Dermis microvascular lymphatic vessel endothelial cell (primary cell): ENCODE data around the gene CAPG. TPM values are rescaled to one million over a fixed set of nuclear protein-coding genes. Genes with fewer than 3 reads are reported as not detected.
"Not testable (repeated sequence)": the region's sequence is repeated elsewhere in the genome, so short reads cannot be mapped to it uniquely, and the experiment has no call there.

Source experiments
- DNase-seq, 2 donors: peaks; one replicate each; pipeline versions ENCODE4 v3.0.0 to v3.0.0-alpha.2; 2010; ENCODE audit warnings: low read depth in 2 of 2
- total RNA-seq: library from RNA; depleted of rRNA; stranded (reverse); fragments of >200 nt; gene quantifications from 2 replicates; pipeline ENCODE4 v1.2.1, GENCODE V29; 2014

The CAPG gene
- total RNA-seq, 1 donor from 2014 or later = 62.4 TPM

GRCh38 chr2:85396531-85397470, 13.4 kb downstream of the CAPG start:
- DNase-seq = no peak

- DNase-seq = no peak
Measured at GRCh38 chr2:85395912-85396475, 14.2 kb downstream of the CAPG start.

DNA sequence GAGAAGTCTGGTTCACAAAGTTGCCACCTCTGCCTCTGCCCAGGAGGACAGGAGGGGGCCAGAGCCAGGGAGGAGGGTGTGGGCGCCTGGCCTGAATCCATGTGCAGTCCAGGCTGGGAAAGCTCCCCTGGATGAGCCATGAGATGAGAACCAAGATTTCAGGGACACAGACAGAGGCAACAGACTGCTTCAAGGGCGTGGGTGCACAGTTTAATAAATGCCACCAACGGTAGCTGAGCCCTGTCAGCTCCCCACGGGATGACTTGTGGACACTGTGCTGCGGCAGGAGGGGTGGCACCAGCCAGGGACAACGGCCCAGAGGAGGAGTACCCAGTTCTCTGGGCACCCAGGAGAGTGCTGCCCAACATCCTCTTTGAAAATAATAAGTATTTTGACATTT, 15.2 kb downstream of the CAPG start:
- no peak for DNase-seq

DNA sequence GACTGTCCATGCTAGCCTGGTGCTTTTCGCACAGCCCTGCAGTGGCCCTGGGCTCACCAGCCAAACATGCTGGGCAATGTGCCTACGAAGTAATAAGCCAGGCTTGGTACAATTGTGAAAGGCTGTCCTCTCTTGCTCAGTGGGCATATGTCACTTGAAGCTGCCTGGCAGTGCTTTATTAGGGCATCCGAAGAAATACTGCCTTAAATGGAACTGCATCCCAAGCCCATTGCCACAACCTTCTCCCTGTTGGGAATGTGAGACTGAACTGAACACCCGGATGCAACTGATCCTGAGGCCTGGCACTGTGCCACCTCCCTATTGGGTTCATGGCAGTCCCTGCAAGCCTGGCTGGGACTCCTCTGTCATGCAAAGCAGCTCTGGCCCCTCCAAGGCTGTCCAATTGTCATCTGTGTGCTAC, 15.9 kb downstream of the CAPG start:
- no peak for DNase-seq

DNA sequence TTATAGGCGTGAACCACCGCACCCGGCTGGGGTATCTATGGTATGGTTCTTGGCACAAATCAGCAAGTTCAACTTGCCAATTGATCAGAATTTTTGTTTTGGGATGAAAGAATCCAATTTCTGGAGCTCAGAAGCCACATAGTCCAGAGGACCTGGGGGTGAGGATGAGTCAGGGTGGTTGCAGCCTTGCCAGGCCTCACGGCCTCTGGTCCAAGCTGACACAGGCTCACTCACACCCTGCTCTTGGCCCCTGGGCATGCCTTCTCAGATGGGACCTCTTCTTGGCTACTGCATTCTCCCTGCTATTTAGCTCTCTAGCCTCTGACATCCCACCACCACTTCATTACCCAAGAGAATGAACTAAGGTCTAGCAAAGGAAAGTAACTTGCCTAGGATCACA, 16.3 kb downstream of the CAPG start:
- no peak for DNase-seq

- peak in 1 of 2 donors; percentile 47 for DNase-seq
Measured at GRCh38 chr2:85390941-85391669, 19.1 kb downstream of the CAPG start.

GRCh38 chr2:85388878-85389538, 21.2 kb downstream of the CAPG start:
- no peak for DNase-seq

GRCh38 chr2:85387754-85388153, 22.4 kb downstream of the CAPG start:
- no peak for DNase-seq

GRCh38 chr2:85385746-85386145, 24.4 kb downstream of the CAPG start:
- DNase-seq = no peak

DNA sequence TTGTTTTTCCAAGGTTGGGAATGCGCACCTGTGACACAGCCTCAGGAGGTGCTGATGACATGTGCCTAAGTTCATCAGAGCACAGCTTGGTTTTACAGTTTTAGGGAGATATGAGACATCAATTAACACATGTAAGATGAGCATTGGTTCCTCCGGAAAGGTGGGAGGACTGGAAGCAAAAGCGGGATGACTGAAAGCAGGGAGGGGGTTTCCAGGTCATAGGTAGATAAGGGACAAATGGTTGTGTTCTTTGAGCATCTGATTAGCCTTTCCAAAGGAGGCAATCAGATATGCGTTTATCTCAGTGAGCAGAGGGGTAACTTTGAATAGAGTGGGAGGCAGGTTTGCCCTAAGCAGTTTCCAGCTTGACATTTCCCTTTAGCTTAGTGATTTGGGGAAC, 26.3 kb downstream of the CAPG start:
- DNase-seq = no peak

DNA sequence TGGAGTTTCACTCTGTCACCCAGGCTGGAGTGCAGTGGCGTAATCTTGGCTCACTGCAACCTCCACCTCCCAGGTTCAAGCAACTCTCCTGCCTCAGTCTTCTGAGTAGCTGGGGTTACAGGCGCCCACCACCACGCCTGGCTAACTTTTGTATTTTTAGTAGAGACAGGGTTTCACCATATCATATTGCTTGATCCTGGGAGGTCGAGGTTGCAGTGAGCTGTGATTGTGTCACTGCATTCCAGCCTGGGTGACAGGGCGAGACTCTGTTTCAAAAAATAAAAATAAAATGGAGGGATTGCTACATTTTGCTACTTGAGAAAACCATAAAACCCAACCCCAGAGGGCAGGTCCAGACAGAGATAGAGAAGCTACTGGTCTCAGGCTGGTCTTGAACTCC, 27.0 kb downstream of the CAPG start:
- DNase-seq = not testable (repeated sequence)

DNA sequence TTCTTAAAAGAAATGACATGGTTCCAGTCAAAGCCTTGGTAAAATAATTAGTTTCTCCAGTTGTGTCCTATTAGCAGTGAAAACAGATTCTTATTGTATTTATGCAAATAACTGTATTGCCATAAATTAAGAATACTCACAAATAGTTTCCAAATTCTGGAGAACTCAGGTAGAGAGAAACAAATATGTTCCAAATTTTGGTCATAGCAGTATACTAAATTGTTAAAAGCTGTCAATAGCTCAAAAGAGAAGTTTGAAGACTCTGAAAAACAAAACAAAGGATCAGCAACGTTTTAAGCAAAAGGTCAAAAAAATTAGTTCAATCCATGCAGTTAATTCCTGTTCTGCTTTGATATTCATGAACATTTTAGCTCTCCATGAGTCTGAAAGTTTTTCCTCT, 30.1 kb downstream of the CAPG start:
- DNase-seq = no peak

GRCh38 chr2:85378257-85378656, 31.9 kb downstream of the CAPG start:
- no peak for DNase-seq

- no peak for DNase-seq
Measured at GRCh38 chr2:85377083-85377482, 33.1 kb downstream of the CAPG start.

DNA sequence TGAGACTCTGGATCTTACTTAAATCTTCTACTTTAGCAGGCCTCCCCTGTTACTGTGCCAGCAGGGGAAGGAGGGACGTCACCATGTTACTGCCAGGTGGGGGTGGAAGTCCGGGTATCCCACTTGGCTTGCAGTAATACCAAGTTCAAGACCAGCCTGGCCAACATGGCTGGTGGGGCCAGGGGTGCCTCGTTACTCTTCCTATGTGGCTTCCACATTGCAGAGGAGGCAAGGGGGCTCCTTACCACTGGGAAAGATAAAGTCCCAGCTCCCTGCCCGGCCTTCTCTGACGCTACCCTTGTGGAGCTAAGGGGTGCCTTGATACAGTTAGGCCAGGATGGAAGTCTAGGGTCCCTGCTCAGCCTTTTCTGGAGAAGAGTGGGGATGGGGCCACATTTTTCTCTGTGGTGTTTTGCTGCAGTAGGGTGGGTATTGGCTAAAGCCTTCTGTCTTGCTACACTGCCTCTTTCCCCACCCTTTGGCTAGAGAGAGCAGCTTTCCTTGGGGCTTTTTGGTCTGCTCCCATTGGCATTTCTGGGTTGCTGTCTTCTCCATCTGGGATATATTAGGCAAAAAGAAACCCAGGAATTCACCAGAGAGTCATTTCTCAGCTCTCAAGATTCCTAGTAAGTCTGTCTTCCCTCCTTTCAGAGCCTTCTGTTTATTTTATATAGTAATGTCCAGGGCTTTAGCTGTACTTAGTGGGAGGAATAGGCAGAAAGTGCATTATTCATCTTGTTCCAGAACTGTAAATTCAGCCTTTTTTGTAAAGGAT, 33.7 kb downstream of the CAPG start:
- no peak for DNase-seq

- DNase-seq = no peak
Measured at GRCh38 chr2:85371045-85371444, 39.1 kb downstream of the CAPG start.

DNA sequence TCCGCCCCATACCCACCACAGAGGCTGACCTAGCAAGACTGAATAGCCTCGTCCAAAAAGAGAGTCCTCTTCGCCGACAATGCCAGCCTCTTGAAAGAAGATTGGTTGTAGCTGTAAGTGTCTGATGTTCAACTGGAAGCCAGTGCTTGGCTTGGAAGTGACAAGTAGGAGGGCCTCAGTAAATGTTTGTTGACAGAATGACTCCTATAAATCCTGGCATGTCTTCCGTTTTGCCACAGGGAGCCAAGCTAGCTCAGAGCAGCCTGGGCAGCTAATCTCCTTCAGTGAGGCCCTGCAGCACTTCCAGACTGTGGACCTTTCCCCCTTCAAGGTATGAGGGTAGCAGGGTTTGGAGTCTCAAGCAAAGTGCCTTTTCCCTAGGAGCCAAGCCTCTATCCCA, 40.7 kb downstream of the CAPG start:
- no peak for DNase-seq

DNA sequence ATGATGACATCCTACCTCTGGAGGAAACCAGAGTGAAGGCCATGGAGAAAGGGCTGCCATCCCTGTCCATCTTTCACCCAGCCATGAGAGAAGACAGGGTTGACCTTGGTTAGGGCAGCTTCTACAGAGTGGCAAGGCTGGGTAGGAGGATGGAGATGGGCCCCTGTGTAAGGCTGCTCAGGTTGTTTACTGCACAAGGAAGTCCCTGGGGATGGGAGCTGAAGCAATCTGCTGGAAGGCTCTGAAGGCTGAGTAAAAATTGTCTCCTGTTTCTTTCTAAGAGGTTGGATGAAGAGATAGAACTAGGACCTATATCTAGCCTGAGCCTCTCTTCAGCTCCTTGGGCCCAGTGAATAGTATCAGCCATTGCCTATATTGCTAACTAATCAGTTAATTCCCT, 41.2 kb downstream of the CAPG start:
- DNase-seq = no peak

- DNase-seq = no peak
Measured at GRCh38 chr2:85367180-85367579, 43.0 kb downstream of the CAPG start.

DNA sequence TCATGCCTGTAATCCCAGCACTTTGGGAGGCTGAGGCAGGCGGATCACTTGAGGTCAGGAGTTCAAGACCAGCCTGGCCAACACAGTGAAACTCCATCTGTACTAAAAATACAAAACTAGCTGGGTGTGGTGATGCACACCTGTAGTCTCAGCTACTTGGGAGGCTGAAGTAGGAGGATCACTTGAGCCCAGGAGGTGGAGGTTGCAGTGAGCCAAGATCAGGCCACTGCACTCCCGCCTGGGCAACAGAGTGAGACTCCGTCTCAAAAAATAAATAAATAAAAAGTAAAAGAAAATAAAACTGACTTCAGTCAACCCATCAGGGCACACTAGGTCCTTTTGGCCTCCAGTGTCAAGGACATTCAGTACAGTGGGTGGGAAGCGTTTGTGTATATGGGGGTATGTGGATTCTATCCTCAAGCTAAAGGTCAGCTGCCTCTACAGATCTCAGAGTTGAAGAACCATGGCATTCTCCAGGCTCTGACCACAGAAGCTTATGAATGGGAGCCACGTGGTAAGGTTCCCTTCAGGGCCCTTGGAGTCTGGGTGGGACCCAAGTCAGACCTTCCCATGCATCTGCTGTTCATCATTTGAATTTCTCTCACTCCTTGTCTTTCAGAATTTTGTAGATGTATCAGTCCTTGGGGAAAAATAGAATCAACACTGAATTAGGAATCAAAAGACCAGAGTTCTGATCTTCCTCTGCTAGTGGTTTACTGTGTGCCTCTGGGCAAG, 47.3 kb downstream of the CAPG start:
- DNase-seq = not testable (repeated sequence)
